ENCODE measurements around the gene PGM5. TPM values are rescaled to one million over a fixed set of nuclear protein-coding genes. Genes with fewer than 3 reads are reported as not detected.
A peak's percentile ranks its signal among the peaks of the same experiment; 100 is the strongest.
"Not testable (repeated sequence)": the region's sequence is repeated elsewhere in the genome, so short reads cannot be mapped to it uniquely, and the experiment has no call there.

PGM5 gene
- total and polyA plus RNA-seq, 2 experiments from 2014 or later = 0.11 to 0.46 TPM

DNA sequence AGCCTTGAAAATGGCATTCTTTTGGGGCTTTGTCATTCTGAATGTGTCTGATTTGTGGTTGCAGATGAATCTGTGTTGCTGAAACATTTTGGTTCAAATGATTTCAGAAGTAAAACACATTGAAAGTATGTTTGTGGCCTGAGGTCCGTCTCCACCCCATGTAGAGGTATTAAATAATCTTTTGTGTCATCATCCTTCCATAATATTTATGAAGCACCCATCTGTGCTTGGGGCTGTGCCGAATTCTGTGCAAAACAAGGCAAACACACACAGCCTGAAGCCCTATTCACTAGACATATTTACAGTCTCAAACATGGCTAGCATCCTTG lies 40.6 kb downstream of the PGM5 start:
- H3K4me3 ChIP-seq; H3K9me3 ChIP-seq (ENCODE audit: low read depth); in situ Hi-C loops (cut with MboI); H3K4me1 ChIP-seq (ENCODE audit: insufficient read depth); H3K79me2 ChIP-seq (ENCODE audit: insufficient read depth); H3K4me2 ChIP-seq (ENCODE audit: unreplicated experiment); H3K36me3 ChIP-seq (ENCODE audit: low read depth); H4K20me1 ChIP-seq (ENCODE audit: insufficient read depth); H3K9me2 ChIP-seq (ENCODE audit: insufficient read depth); H3K9ac ChIP-seq; H3K27ac ChIP-seq; H2AFZ ChIP-seq; H3F3A ChIP-seq (ENCODE audit: insufficient read depth); H3K27me3 ChIP-seq (replicated peaks; ENCODE audit: insufficient read depth): not testable (repeated sequence)
- DNase-seq = peak; percentile 55
- TF ChIP-seq EZH2phosphoT487 (IDR thresholded peaks at IDR 0.05; ENCODE audit: insufficient read depth, low read depth) = 0 out of 2 replicates have a peak, but pooled peaks have one; percentile 47
- WGBS, 2 experiments (ENCODE audit: low coverage in 1 of 2, low lambda C conversion rate in 2 of 2, missing lambda C conversion rate in 2 of 2) = 33 to 34% methylated on average over 2 of the region's 2 CpGs

DNA sequence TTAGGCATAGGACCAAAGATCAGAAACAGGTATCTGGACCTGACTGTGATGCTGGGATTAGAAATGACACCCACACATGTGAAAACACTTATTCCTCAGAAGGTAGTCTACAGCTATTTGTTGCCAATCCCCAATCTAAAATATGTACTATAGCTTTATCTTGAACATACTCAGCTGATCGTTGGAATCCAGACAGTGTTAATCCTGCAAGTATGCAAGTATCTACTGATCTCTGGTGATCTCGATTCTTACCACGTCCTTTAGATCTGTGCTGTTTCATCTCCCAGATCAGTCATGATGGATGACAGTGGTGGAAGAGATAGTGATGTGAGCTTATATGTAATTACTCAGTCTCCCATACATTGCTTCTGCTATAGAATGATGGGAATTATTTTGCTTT lies 41.4 kb downstream of the PGM5 start:
- H3K4me1 ChIP-seq (ENCODE audit: insufficient read depth); H3K36me3 ChIP-seq (ENCODE audit: low read depth); H3K4me2 ChIP-seq (ENCODE audit: unreplicated experiment); H3K27ac ChIP-seq; H3K4me3 ChIP-seq; DNase-seq; in situ Hi-C loops (cut with MboI); H4K20me1 ChIP-seq (ENCODE audit: insufficient read depth); H3K9me3 ChIP-seq (ENCODE audit: low read depth); H2AFZ ChIP-seq; H3K9ac ChIP-seq; H3K27me3 ChIP-seq (replicated peaks; ENCODE audit: insufficient read depth); H3K79me2 ChIP-seq (ENCODE audit: insufficient read depth); H3K9me2 ChIP-seq (ENCODE audit: insufficient read depth); H3F3A ChIP-seq (ENCODE audit: insufficient read depth): not testable (repeated sequence)
- WGBS, 2 experiments (ENCODE audit: low coverage in 1 of 2, low lambda C conversion rate in 2 of 2, missing lambda C conversion rate in 2 of 2) = 34 to 39% methylated on average over 3 of the region's 3 CpGs

DNA sequence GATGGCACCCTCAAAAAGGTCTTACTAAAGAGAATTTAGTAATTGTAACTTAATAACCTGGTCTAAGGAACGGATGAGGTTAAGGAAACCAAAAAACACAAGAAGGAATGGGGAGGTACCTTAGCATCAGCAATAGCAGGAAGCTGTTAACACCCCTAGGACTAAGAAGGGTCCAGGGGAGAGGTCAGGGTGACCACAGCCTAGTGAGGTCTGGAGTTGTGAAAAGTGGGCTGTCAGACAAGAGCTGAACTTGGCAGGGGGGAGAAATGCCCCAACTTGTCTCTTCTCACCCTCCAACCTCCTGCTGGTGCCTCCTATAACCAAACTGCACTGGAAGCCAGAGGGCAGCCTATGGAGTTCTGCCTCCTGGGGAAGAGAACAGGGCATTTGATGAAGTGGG lies 41.9 kb downstream of the PGM5 start:
- H3K79me2 ChIP-seq (ENCODE audit: insufficient read depth); H3K4me1 ChIP-seq (ENCODE audit: insufficient read depth); H3K9me3 ChIP-seq (ENCODE audit: low read depth); H3K4me2 ChIP-seq (ENCODE audit: unreplicated experiment); in situ Hi-C loops (cut with MboI); H3K27ac ChIP-seq; H2AFZ ChIP-seq; H4K20me1 ChIP-seq (ENCODE audit: insufficient read depth); H3K4me3 ChIP-seq; H3K36me3 ChIP-seq (ENCODE audit: low read depth); H3K9ac ChIP-seq; H3F3A ChIP-seq (ENCODE audit: insufficient read depth); H3K27me3 ChIP-seq (replicated peaks; ENCODE audit: insufficient read depth); H3K9me2 ChIP-seq (ENCODE audit: insufficient read depth); DNase-seq: not testable (repeated sequence)
- WGBS, 2 experiments (ENCODE audit: low coverage in 1 of 2, low lambda C conversion rate in 2 of 2, missing lambda C conversion rate in 2 of 2) = 0 to 20% methylated on average over 1 of the region's 1 CpG

GRCh38 chr9:68404421-68405185 lies 48.2 kb downstream of the PGM5 start:
- DNase-seq; H3K27me3 ChIP-seq (replicated peaks; ENCODE audit: insufficient read depth); H3K27ac ChIP-seq; H3K4me2 ChIP-seq (ENCODE audit: unreplicated experiment); H3K4me1 ChIP-seq (ENCODE audit: insufficient read depth); H3K9me3 ChIP-seq (ENCODE audit: low read depth); H3K4me3 ChIP-seq; H4K20me1 ChIP-seq (ENCODE audit: insufficient read depth); in situ Hi-C loops (cut with MboI); H3F3A ChIP-seq (ENCODE audit: insufficient read depth); H3K36me3 ChIP-seq (ENCODE audit: low read depth); H3K79me2 ChIP-seq (ENCODE audit: insufficient read depth); H3K9ac ChIP-seq; H2AFZ ChIP-seq; H3K9me2 ChIP-seq (ENCODE audit: insufficient read depth): not testable (repeated sequence)
- 33 to 36% methylated on average over 3 of the region's 3 CpGs for WGBS, 2 experiments (ENCODE audit: low coverage in 1 of 2, low lambda C conversion rate in 2 of 2, missing lambda C conversion rate in 2 of 2)

- H3K9ac ChIP-seq; H3F3A ChIP-seq (ENCODE audit: insufficient read depth); H3K27me3 ChIP-seq (replicated peaks; ENCODE audit: insufficient read depth); H3K36me3 ChIP-seq (ENCODE audit: low read depth); H3K9me3 ChIP-seq (ENCODE audit: low read depth); H3K4me2 ChIP-seq (ENCODE audit: unreplicated experiment); H3K79me2 ChIP-seq (ENCODE audit: insufficient read depth); H2AFZ ChIP-seq; H3K4me1 ChIP-seq (ENCODE audit: insufficient read depth); H3K9me2 ChIP-seq (ENCODE audit: insufficient read depth); in situ Hi-C loops (cut with MboI); H3K4me3 ChIP-seq; H3K27ac ChIP-seq; DNase-seq; H4K20me1 ChIP-seq (ENCODE audit: insufficient read depth): not testable (repeated sequence)
Observed at GRCh38 chr9:68411865-68412264, 55.5 kb downstream of the PGM5 start.

GRCh38 chr9:68412754-68413153 lies 56.3 kb downstream of the PGM5 start:
- H4K20me1 ChIP-seq (ENCODE audit: insufficient read depth); H3K27me3 ChIP-seq (replicated peaks; ENCODE audit: insufficient read depth); H3K9ac ChIP-seq; H3K9me3 ChIP-seq (ENCODE audit: low read depth); H3K36me3 ChIP-seq (ENCODE audit: low read depth); DNase-seq; H3F3A ChIP-seq (ENCODE audit: insufficient read depth); H3K4me3 ChIP-seq; H3K79me2 ChIP-seq (ENCODE audit: insufficient read depth); H3K27ac ChIP-seq; H3K4me1 ChIP-seq (ENCODE audit: insufficient read depth); H2AFZ ChIP-seq; in situ Hi-C loops (cut with MboI); H3K9me2 ChIP-seq (ENCODE audit: insufficient read depth); H3K4me2 ChIP-seq (ENCODE audit: unreplicated experiment): not testable (repeated sequence)
- WGBS, 2 experiments (ENCODE audit: low coverage in 1 of 2, low lambda C conversion rate in 2 of 2, missing lambda C conversion rate in 2 of 2) = 53 to 60% methylated on average over 2 of the region's 2 CpGs

DNA sequence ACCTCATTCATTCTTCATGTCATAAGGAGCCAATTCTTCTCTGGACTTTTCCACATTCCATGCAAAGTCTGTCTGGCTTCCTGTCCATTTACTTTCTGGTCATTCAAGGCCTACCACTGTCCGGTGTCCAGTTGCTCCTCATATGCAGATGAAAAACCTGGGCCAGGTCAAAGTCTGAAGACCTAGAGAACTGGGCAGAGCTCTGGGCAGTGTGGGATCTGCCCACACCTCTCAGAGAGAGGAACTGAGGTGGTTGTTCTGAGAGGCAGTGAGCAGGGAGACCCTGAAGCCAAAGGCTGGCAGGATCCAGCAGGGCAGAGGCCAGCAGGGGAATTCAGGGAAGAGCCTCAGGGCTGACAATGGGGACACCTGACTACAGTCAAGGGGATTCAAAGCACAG lies 58.7 kb downstream of the PGM5 start:
- H3K9ac ChIP-seq; H3K27ac ChIP-seq; H3K4me3 ChIP-seq; H3K4me1 ChIP-seq (ENCODE audit: insufficient read depth); H3F3A ChIP-seq (ENCODE audit: insufficient read depth); in situ Hi-C loops (cut with MboI); H2AFZ ChIP-seq; H3K9me3 ChIP-seq (ENCODE audit: low read depth); H3K9me2 ChIP-seq (ENCODE audit: insufficient read depth); DNase-seq; H4K20me1 ChIP-seq (ENCODE audit: insufficient read depth); H3K27me3 ChIP-seq (replicated peaks; ENCODE audit: insufficient read depth); H3K36me3 ChIP-seq (ENCODE audit: low read depth); H3K79me2 ChIP-seq (ENCODE audit: insufficient read depth); H3K4me2 ChIP-seq (ENCODE audit: unreplicated experiment): not testable (repeated sequence)
- WGBS, 2 experiments (ENCODE audit: low coverage in 1 of 2, low lambda C conversion rate in 2 of 2, missing lambda C conversion rate in 2 of 2) = 50 to 67% methylated on average over 1 of the region's 1 CpG
